Endothelial cell of umbilical vein (primary cell): ENCODE data around the gene NDUFAF8. TPM values are rescaled to one million over a fixed set of nuclear protein-coding genes. Genes with fewer than 3 reads are reported as not detected.

Experiments
- BruUV-seq: library from RNA; stranded (reverse); fragments of 400-500 nt; replicated peaks from 2 replicates; lab custom pipeline; 2021; lab: Mats Ljungman, UMichigan
- CTCF ChIA-PET: fragments of 300-600, 350-600 bp; sonication (Branson Sonifier 250); formaldehyde crosslinking; loops from one replicate; lab custom pipeline; 2021; ENCODE audit warnings: antibody characterized with exemption, inconsistent platforms; lab: Charles Lee
- POLR2A ChIA-PET: fragments of 300-600, 350-600 bp; sonication (Branson Sonifier 250); formaldehyde crosslinking; loops from one replicate; lab custom pipeline; 2021; ENCODE audit warnings: antibody characterized with exemption, inconsistent platforms; lab: Charles Lee
- DNase-seq: peaks from one replicate; pipeline ENCODE4 v3.0.0-alpha.2; 2011; ENCODE audit warnings: low read depth, low spot score
- FAIRE-seq: peaks from 2 replicates; lab custom pipeline; 2011; peaks lifted over from hg19 to GRCh38; lab: Jason Lieb, UNC
- H2AFZ ChIP-seq: 2 replicates; pipeline ENCODE4 v1.6.0; 2012; ENCODE audit warnings: low read depth, low read length, control low read depth, inconsistent platforms
- H3K27ac ChIP-seq: 2 replicates; pipeline ENCODE4 v1.5.1; 2011; ENCODE audit warnings: low read depth, mild to moderate bottlenecking, control low read depth, low read length, moderate library complexity; ENCODE audit not compliant: insufficient read depth
- H3K27me3 ChIP-seq, 2 experiments: 2 replicates each; pipeline versions ENCODE4 v1.6.0 to v1.6.1; 2011; ENCODE audit warnings: low read length in 2 of 2, mixed read lengths in 1 of 2; ENCODE audit not compliant: control insufficient read depth in 2 of 2, insufficient read depth in 2 of 2
- H3K36me3 ChIP-seq, 2 experiments: 2 replicates in 1 of 2; 3 replicates in 1 of 2; pipeline ENCODE4 v1.5.1; 2011; ENCODE audit warnings: low read length in 2 of 2, mild to moderate bottlenecking in 1 of 2, moderate library complexity in 1 of 2; ENCODE audit not compliant: control insufficient read depth in 2 of 2, insufficient read depth in 2 of 2; ENCODE audit errors: extremely low read depth in 1 of 2
- H3K4me1 ChIP-seq: 3 replicates; pipeline ENCODE4 v1.5.1; 2011; ENCODE audit warnings: mild to moderate bottlenecking, low read length; ENCODE audit not compliant: control insufficient read depth, insufficient read depth; ENCODE audit errors: extremely low read depth
- H3K4me2 ChIP-seq: 2 replicates; pipeline ENCODE4 v1.6.1; 2011; ENCODE audit warnings: low read length, control low read depth, mixed read lengths; ENCODE audit not compliant: insufficient read depth
- H3K4me3 ChIP-seq, 3 experiments: fragments of 200-600 bp in 1 of 3; sonication (generic), shearing (Covaris generic) in 1 of 3; replicated peaks in 1 of 3; 2 replicates each; pipeline ENCODE4 v1.5.1; 2011 to 2016; ENCODE audit warnings: control low read depth in 3 of 3, low read length in 3 of 3, mild to moderate bottlenecking in 2 of 3, inconsistent platforms in 1 of 3, low read depth in 1 of 3, moderate library complexity in 1 of 3; ENCODE audit not compliant: insufficient read depth in 1 of 3
- H3K79me2 ChIP-seq: 2 replicates; pipeline ENCODE4 v1.6.0; 2012; ENCODE audit warnings: low read length, inconsistent platforms; ENCODE audit not compliant: control insufficient read depth, insufficient read depth
- H3K9ac ChIP-seq: replicated peaks from 2 replicates; pipeline ENCODE3; 2011; ENCODE audit warnings: low read length, control low read depth; ENCODE audit not compliant: insufficient read depth; ENCODE audit errors: extremely low read depth
- H3K9me1 ChIP-seq: replicated peaks from 3 replicates; pipeline ENCODE4 v1.6.0; 2011; ENCODE audit warnings: mild to moderate bottlenecking, low read length; ENCODE audit not compliant: control insufficient read depth, insufficient read depth; ENCODE audit errors: extremely low read depth
- H3K9me3 ChIP-seq: replicated peaks from 2 replicates; pipeline ENCODE4 v1.5.1; 2012; ENCODE audit warnings: low read length, inconsistent platforms; ENCODE audit not compliant: control insufficient read depth, insufficient read depth
- H4K20me1 ChIP-seq: replicated peaks from 2 replicates; pipeline ENCODE3; 2011; ENCODE audit warnings: mild to moderate bottlenecking, low read length; ENCODE audit not compliant: control insufficient read depth, insufficient read depth; ENCODE audit errors: extremely low read depth
- CTCF ChIP-seq, 2 donors: IDR thresholded peaks; 1 replicate in 1 of 2; 2 replicates in 1 of 2; pipeline ENCODE4 v1.5.1; 2011; ENCODE audit warnings: low read length in 2 of 2, mild to moderate bottlenecking in 2 of 2, moderate library complexity in 2 of 2, control low read depth in 1 of 2, inconsistent platforms in 1 of 2, low read depth in 1 of 2; ENCODE audit not compliant: insufficient read depth in 1 of 2; ENCODE audit errors: extremely low read depth in 1 of 2
- EZH2 ChIP-seq: IDR thresholded peaks from 2 replicates; pipeline ENCODE4 v1.6.1; 2012; ENCODE audit warnings: borderline replicate concordance, low read depth, mild to moderate bottlenecking, moderate library complexity, low read length, inconsistent platforms; ENCODE audit not compliant: severe bottlenecking
- FOS ChIP-seq: IDR thresholded peaks from 2 replicates; pipeline ENCODE4 v1.6.1; 2011; ENCODE audit warnings: mild to moderate bottlenecking, low read length, moderate library complexity, borderline replicate concordance; ENCODE audit not compliant: insufficient read depth
- GATA2 ChIP-seq: IDR thresholded peaks from 2 replicates; pipeline ENCODE4 v1.7.0; 2011; ENCODE audit warnings: low read depth, mild to moderate bottlenecking, moderate library complexity, mixed read lengths, low read length; ENCODE audit not compliant: insufficient read length, insufficient read depth
- JUN ChIP-seq: IDR thresholded peaks from 2 replicates; pipeline ENCODE4 v1.6.1; 2011; ENCODE audit warnings: borderline replicate concordance, low read depth; ENCODE audit not compliant: insufficient read length, insufficient read depth
- MAX ChIP-seq: IDR thresholded peaks from 2 replicates; pipeline ENCODE4 v1.6.1; 2011; ENCODE audit not compliant: insufficient read depth, insufficient read length
- MYC ChIP-seq: IDR thresholded peaks from one replicate; pipeline ENCODE4 v1.6.1; 2011; ENCODE audit warnings: mild to moderate bottlenecking, low read depth, low read length
- POLR2A ChIP-seq: IDR thresholded peaks from 2 replicates; pipeline ENCODE4 v1.6.1; 2012; ENCODE audit warnings: low read depth, mild to moderate bottlenecking, control low read depth, low read length
- POLR2AphosphoS5 ChIP-seq: IDR thresholded peaks from 2 replicates; pipeline ENCODE4 v1.6.1; 2012; ENCODE audit warnings: low read depth, mild to moderate bottlenecking, control low read depth, low read length, moderate library complexity; ENCODE audit not compliant: insufficient read depth
- dilution Hi-C: fragments of 300-500 bp; cut with MboI; formaldehyde crosslinking; loops from one replicate; pipeline ENCODE4 v1.15.0; 2019; ENCODE audit warnings: low sequenced_read_pairs; ENCODE audit not compliant: extremely low pct_ligation_motif_present
- intact Hi-C: fragments of 100-400 bp; cut with micrococcal nuclease; formaldehyde crosslinking; loops from one replicate; pipeline ENCODE4 v1.10.0; 2022
- polyA plus RNA-seq, 4 experiments: library from polyadenylated mRNA; depleted of rRNA in 3 of 4; stranded (reverse) in 3 of 4; unstranded in 1 of 4; fragments of >200 nt; gene quantifications; 2 replicates each; pipeline versions ENCODE4 v1.2.1 to v1.2.3, GENCODE V29; 2011 to 2012; ENCODE audit warnings: missing spikeins in 1 of 4
- total RNA-seq: library from RNA; stranded (reverse); gene quantifications from 2 replicates; pipeline ENCODE4 v1.2.3, GENCODE V29; 2021

NDUFAF8 gene
- total and polyA plus RNA-seq, 2 donors (not counting 3 experiments of a cell fraction or from before 2014, with no cell fraction given), result 61.5 to 83.9 TPM

GRCh38 chr17:81257533-81257932 is 18.4 kb downstream of the NDUFAF8 start:
- no peaks in the 10 kb centered on the region for H3K9me1 ChIP-seq
- intact Hi-C loops (no loop called here), dilution Hi-C loops (no loop called here)
- H3K36me3 ChIP-seq, result peaks cover 0 to 41% of the 10 kb centered on the region in 2 experiments
- H3K27ac ChIP-seq, result no peak overlapping the region
- H3K27me3 ChIP-seq, result no peaks in the 10 kb centered on the region
- H3K9me3 ChIP-seq, result no peaks in the 10 kb centered on the region
- ChIA-PET POLR2A (no interaction called here), CTCF (interaction anchor here (6.3 kb wide), 1 partner anchor 226 kb away, joined by 117 read pairs; no protein-coding TSS in a partner anchor)
- no peak overlapping the region for H3K9ac ChIP-seq
- no peak for DNase-seq
- FAIRE-seq, result no peak
- H4K20me1 ChIP-seq, result no peaks in the 10 kb centered on the region
- TF ChIP-seq CTCF (IDR thresholded peaks at IDR 0.05; ENCODE audit: extremely low read depth in 1 of 2, insufficient read depth in 1 of 2, low read depth in 1 of 2, low read length in 2 of 2) (no peak), MAX (no peak), FOS (no peak), GATA2 (no peak), JUN (no peak), EZH2 (no peak), POLR2A (no peak), POLR2AphosphoS5 (no peak), MYC (no peak)
- no TSS peak for BruUV-seq
- no peaks in the 10 kb centered on the region for H3K79me2 ChIP-seq
- no peak overlapping the region for H3K4me2 ChIP-seq
- no peaks in the 10 kb centered on the region for H3K4me1 ChIP-seq
- no peak overlapping the region for H3K4me3 ChIP-seq
- no peak overlapping the region for H2AFZ ChIP-seq
